RWPE1 (cell line): ENCODE results near the gene MYOZ3.

Experiments
- CTCF ChIA-PET: fragments of 350-600 bp; sonication (Branson Sonifier 250); formaldehyde crosslinking; extraction: SDS; loops from one replicate; lab custom pipeline; 2021; lab: Yijun Ruan, JAX
- POLR2A ChIA-PET: fragments of 400-600 bp; formaldehyde crosslinking; extraction: SDS; loops from one replicate; lab custom pipeline; 2020; ENCODE audit warnings: antibody characterized with exemption; ENCODE audit not compliant: low non-redundant PET; lab: Yijun Ruan, JAX
- DNase-seq: peaks from one replicate; pipeline ENCODE4 v3.0.0; 2012; ENCODE audit warnings: low spot score
- H3K27ac ChIP-seq: fragments of 450-650 bp; 2 replicates; pipeline ENCODE4 v1.5.1; 2017
- CTCF ChIP-seq: fragments of 450-650 bp; conservative IDR thresholded peaks from 2 replicates; pipeline ENCODE4 v1.5.1; 2017; ENCODE audit warnings: low read depth, mild to moderate bottlenecking

MYOZ3 gene

DNA sequence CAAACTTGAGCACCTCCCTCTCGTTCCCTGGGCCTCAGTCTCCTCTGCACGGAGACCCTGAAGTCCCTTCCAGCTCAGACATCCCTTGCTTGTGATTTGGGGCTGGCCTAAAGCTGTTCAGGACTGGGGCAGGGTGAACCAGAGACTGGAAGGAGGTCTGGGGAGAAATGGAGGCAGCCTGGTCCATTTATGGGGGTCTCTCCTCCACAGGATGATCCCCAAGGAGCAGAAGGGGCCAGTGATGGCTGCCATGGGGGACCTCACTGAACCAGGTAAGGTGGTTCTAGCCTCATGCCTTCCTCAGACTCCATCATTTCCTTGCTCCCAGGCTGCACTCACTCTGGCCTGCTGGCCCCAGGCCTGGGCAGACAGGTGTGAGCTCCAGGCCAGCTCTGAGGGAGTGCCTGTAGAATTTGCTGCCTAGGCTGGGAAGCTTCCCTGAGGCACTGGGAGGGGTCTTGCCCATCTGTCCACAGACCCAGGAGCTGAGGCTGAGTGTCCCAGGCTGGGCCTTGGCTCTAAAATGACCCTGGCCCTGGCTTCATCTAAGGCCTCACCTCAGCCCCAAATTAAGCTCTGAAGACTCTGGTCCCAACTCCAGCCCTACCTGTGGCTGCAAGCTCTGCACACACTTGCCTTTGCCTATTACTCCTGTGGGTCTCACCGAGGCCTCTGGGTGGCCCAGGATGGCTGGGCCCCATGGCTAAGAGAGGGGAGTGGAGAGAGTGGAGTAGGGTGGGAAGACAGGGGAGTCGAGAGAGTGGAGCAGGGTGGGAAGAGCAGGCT is 1.9 kb downstream of the MYOZ3 start:
- POLR2A ChIA-PET: no interaction called here
- H3K27ac ChIP-seq: no peak overlapping the region
- DNase-seq: no peak
- CTCF ChIA-PET: interaction anchor here (0.6 to 1.6 kb wide), 5 partner anchors 38 to 213 kb away, joined by 3 to 4 read pairs (median 4); partner anchors contain the start of gene RBM22
- TF ChIP-seq CTCF: no peak

DNA sequence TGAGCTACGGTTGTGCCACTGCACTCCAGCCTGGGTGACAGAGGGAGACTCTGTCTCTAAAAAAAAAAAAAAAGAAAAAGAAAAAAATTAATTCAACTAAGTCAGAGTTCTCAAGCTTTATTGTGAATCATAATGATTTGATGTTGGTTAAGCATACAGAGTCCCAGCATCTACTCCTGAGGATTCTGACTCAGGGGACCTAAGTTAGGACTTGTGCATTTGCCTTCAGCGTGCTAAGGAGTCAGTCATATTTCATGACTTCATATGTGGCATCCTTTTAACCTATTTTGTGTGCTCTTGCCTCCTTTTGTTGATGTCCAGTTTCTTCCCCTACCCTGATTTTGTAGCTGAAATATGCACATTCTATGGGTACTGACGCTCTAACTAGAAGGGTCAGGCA is 2.9 kb downstream of the MYOZ3 start:
- DNase-seq: no peak
- TF ChIP-seq CTCF: no peak
- CTCF ChIA-PET: interaction anchor here (0.6 to 1.6 kb wide), 5 partner anchors 37 to 205 kb away, joined by 3 to 6 read pairs (median 4); partner anchors contain the start of gene RBM22
- POLR2A ChIA-PET: no interaction called here
- H3K27ac ChIP-seq: no peak overlapping the region

- ChIA-PET CTCF (interaction anchor here (0.5 kb wide), 1 partner anchor 793 kb away, joined by 3 read pairs; no protein-coding TSS in a partner anchor), POLR2A (no interaction called here)
- no peak overlapping the region for H3K27ac ChIP-seq
- TF ChIP-seq CTCF: no peak
- DNase-seq: no peak
These were observed 4.0 kb downstream of the MYOZ3 start for GRCh38 chr5:150665044-150665443.

GRCh38 chr5:150670275-150670947 is 9.4 kb downstream of the MYOZ3 start:
- no peak for DNase-seq
- ChIA-PET CTCF (no interaction called here), POLR2A (no interaction called here)
- no peak for TF ChIP-seq CTCF
- H3K27ac ChIP-seq: no peak overlapping the region

DNA sequence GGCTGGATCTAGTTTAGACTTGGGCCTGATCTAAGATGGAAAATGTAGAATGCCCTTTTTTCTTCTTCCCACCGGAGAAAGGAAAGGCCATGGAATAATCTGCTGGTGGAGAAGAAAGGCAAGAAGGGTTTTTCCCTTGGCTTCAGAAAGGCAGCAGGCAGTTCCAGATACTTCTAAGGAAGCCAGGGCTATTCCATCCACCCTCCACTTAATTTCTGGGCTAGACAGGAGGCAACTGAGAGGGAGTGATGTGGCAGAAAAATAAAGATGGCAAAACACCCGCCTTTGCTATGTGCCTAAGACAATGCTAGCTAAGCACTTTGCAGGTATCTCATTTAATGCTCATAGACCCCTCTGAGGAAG is 9.9 kb downstream of the MYOZ3 start:
- H3K27ac ChIP-seq: no peak overlapping the region
- POLR2A ChIA-PET: no interaction called here
- no peak for DNase-seq
- TF ChIP-seq CTCF: no peak
- CTCF ChIA-PET: interaction anchor here (0.6 kb wide), 1 partner anchor 107 kb away, joined by 4 read pairs; no protein-coding TSS in a partner anchor

- CTCF ChIA-PET: interaction anchor here (0.5 to 0.6 kb wide), 4 partner anchors 38 to 229 kb away, joined by 3 to 4 read pairs (median 3); no protein-coding TSS in a partner anchor
- H3K27ac ChIP-seq: no peak overlapping the region
- POLR2A ChIA-PET: no interaction called here
- DNase-seq: no peak
- TF ChIP-seq CTCF: no peak
These were observed 10.6 kb downstream of the MYOZ3 start for GRCh38 chr5:150671509-150672236.
